Measurements from ENCODE around the gene SLC22A13.

DNA sequence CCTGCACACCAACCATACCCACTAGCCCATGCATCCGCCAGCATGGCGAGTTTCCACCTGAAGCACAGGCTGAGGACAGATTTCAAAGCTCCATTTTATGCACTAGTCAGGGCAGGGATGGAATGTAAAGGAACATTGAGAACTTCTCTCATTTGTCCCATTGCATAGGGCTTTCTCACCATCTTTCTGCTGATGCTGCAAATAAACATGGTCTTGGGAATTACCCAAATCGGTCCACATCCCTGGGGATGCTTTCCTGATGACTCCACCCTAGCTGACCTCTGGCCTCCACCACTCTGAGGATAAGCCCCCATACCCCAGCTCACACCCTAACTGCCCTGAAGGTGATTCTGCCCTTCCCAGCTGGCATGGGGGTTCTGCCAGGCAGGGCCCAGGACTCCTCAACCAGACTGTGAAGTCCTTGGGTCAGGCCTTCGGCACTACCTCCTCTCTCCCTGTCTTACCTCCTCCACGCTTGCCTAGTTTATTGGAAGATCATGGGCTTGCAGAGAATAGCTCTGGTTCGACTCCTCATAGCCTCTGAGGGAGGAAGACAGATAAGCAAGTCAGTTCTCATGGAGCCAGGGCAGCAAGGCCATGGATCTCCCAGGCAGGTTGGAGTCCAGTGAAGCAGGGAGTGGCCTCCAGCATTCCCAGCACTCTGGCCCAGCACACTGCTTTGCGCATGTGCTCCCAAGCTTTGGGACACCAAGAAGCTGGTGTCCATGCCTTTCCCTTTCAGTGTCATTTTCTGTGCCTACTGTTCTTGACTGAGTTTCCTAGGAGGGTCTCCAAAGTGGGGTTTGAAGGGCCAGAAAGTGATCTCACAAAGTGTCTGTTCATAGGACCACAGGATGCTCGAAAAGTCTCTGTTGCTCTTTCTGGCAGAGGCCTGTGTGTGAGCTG, 53.4 kb downstream of the SLC22A13 start:
- TF ChIP-seq, protein P1, sequence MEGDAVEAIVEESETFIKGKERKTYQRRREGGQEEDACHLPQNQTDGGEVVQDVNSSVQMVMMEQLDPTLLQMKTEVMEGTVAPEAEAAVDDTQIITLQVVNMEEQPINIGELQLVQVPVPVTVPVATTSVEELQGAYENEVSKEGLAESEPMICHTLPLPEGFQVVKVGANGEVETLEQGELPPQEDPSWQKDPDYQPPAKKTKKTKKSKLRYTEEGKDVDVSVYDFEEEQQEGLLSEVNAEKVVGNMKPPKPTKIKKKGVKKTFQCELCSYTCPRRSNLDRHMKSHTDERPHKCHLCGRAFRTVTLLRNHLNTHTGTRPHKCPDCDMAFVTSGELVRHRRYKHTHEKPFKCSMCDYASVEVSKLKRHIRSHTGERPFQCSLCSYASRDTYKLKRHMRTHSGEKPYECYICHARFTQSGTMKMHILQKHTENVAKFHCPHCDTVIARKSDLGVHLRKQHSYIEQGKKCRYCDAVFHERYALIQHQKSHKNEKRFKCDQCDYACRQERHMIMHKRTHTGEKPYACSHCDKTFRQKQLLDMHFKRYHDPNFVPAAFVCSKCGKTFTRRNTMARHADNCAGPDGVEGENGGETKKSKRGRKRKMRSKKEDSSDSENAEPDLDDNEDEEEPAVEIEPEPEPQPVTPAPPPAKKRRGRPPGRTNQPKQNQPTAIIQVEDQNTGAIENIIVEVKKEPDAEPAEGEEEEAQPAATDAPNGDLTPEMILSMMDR (IDR thresholded peaks at IDR 0.05; ENCODE audit: low read depth, low read length), result no peak
- TF ChIP-seq EZH2phosphoT487 (IDR thresholded peaks at IDR 0.05; ENCODE audit: low read depth), result no peak

All from OCI-LY3 (cell line).